SU-DHL-6 (cell line): ENCODE results near the gene PHAF1.

Experiments
- H2AFZ ChIP-seq: fragments of 200-600 bp; sonication (generic); 2 replicates; pipeline ENCODE4 v1.6.1; 2014; ENCODE audit warnings: low read depth, mild to moderate bottlenecking, moderate library complexity, mixed read lengths, antibody characterized with exemption, low read length; ENCODE audit not compliant: severe bottlenecking
- H3F3A ChIP-seq: fragments of 200-600 bp; shearing (Covaris generic); 2 replicates; pipeline ENCODE4 v1.6.0; 2016; ENCODE audit warnings: antibody characterized with exemption, mild to moderate bottlenecking; ENCODE audit not compliant: insufficient read depth
- H3K27ac ChIP-seq: fragments of 200-600 bp; sonication (generic); 2 replicates; pipeline ENCODE4 v1.5.1; 2016; ENCODE audit warnings: low read depth, mild to moderate bottlenecking, low read length, moderate library complexity, mixed read lengths
- H3K27me3 ChIP-seq: fragments of 200-600 bp; sonication (generic), shearing (Covaris generic); 2 replicates; pipeline ENCODE4 v1.6.0; 2014; ENCODE audit warnings: mild to moderate bottlenecking, low read length
- H3K36me3 ChIP-seq: fragments of 200-600 bp; sonication (generic); 2 replicates; pipeline ENCODE4 v1.6.1; 2014; ENCODE audit warnings: mild to moderate bottlenecking, low read length, mixed read lengths
- H3K4me2 ChIP-seq: fragments of 300-600, 200-600 bp; shearing (Covaris generic), sonication (generic); 2 replicates; pipeline ENCODE4 v1.6.0; 2014; ENCODE audit warnings: low read length, low read depth, mild to moderate bottlenecking; ENCODE audit not compliant: poor library complexity, severe bottlenecking
- H3K4me3 ChIP-seq: fragments of 200-600 bp; sonication (generic); 2 replicates; pipeline ENCODE4 v1.5.1; 2014; ENCODE audit warnings: antibody characterized with exemption, low read length, mild to moderate bottlenecking, mixed read lengths; ENCODE audit not compliant: insufficient read depth, poor library complexity, severe bottlenecking
- H3K79me2 ChIP-seq: fragments of 200-600 bp; sonication (generic); 2 replicates; pipeline ENCODE4 v1.6.1; 2014; ENCODE audit warnings: mild to moderate bottlenecking, low read length, moderate library complexity; ENCODE audit not compliant: insufficient read depth
- H3K9ac ChIP-seq: fragments of 200-600 bp; sonication (generic); 2 replicates; pipeline ENCODE4 v1.7.0; 2014; ENCODE audit warnings: mild to moderate bottlenecking, low read length
- H3K9me2 ChIP-seq: fragments of 200-600 bp; sonication (generic); replicated peaks from 2 replicates; pipeline ENCODE4 v1.6.1; 2014; ENCODE audit warnings: low read length; ENCODE audit not compliant: insufficient read depth
- H3K9me3 ChIP-seq: fragments of 200-600 bp; sonication (generic); 2 replicates; pipeline ENCODE4 v1.6.1; 2014; ENCODE audit warnings: low read length, mixed read lengths; ENCODE audit not compliant: insufficient read depth
- H4K20me1 ChIP-seq: fragments of 200-600 bp; sonication (generic); 2 replicates; pipeline ENCODE4 v1.6.1; 2014; ENCODE audit warnings: low read depth, mild to moderate bottlenecking, antibody characterized with exemption, low read length, moderate library complexity, mixed read lengths
- CTCF ChIP-seq: fragments of 200-600 bp; sonication (generic); IDR thresholded peaks from one replicate; pipeline ENCODE4 v1.5.1; 2017; ENCODE audit warnings: antibody characterized with exemption, mild to moderate bottlenecking, low read length, moderate library complexity; ENCODE audit not compliant: insufficient read depth, poor library complexity, severe bottlenecking
- EZH2phosphoT487 ChIP-seq: fragments of 200-600 bp; sonication (generic), shearing (Covaris generic); conservative IDR thresholded peaks from 2 replicates; pipeline ENCODE4 v1.6.1; 2018; ENCODE audit warnings: mild to moderate bottlenecking, antibody characterized with exemption, low read length, moderate library complexity, mixed read lengths

The PHAF1 gene

DNA sequence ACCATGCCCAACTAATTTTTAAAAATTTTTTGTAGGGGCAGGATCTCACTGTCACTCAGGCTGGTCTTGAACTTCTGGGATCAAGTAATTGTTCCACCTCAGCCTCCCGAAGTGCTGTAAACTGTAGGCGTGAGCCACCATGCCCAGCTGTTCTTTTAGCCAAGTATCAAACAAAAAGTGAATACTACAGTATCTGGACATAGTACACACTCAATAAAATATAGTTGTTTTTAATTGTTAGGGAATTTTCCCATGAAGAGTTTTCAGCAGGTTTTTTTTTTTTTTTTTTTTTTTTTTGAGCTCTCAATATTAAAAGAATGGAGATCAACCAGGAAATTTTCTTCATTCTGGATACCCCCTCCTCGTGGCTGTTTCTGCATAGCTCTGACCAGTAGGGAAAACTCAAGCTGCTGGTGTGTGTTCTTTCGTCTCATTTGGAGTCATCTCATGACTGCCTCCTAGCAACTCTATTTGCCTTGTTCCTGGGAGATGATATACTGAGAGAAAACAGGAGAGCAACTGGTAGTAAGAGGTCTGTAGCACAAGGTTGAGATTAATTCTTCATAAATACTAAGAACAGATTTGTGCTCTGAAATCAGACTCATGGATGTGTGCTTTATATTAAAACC lies 16.5 kb upstream of the PHAF1 start:
- no peak overlapping the region for H3K27ac ChIP-seq
- H3K4me3 ChIP-seq, result no peak overlapping the region
- H3K4me2 ChIP-seq, result no peak overlapping the region
- H3K9ac ChIP-seq, result no peak overlapping the region
- no peaks in the 10 kb centered on the region for H3K9me3 ChIP-seq
- peaks cover 7% of the 10 kb centered on the region; the same call in 1 of the 2 replicates for H3F3A ChIP-seq
- no peaks in the 10 kb centered on the region for H3K9me2 ChIP-seq
- peaks cover 24% of the 10 kb centered on the region for H3K79me2 ChIP-seq
- TF ChIP-seq EZH2phosphoT487 (no peak), CTCF (no peak)
- no peaks in the 10 kb centered on the region for H3K27me3 ChIP-seq
- no peaks in the 10 kb centered on the region; the same call in 1 of the 2 replicates for H4K20me1 ChIP-seq
- peaks cover 8% of the 10 kb centered on the region; the same call in 1 of the 2 replicates for H3K36me3 ChIP-seq
- no peak overlapping the region for H2AFZ ChIP-seq

GRCh38 chr16:67098599-67098998 lies 11.1 kb upstream of the PHAF1 start:
- H3K79me2 ChIP-seq, result peaks cover 11% of the 10 kb centered on the region; the same call in 1 of the 2 replicates
- H2AFZ ChIP-seq, result no peak overlapping the region
- no peaks in the 10 kb centered on the region; the same call in 1 of the 2 replicates for H4K20me1 ChIP-seq
- H3K36me3 ChIP-seq, result peaks cover 6% of the 10 kb centered on the region; the same call in 1 of the 2 replicates
- H3K9me3 ChIP-seq, result no peaks in the 10 kb centered on the region
- no peak overlapping the region for H3K27ac ChIP-seq
- H3K9me2 ChIP-seq, result no peaks in the 10 kb centered on the region
- H3F3A ChIP-seq, result 0 out of 2 replicates have a peak, but pooled peaks cover 8% of the 10 kb centered on the region
- no peaks in the 10 kb centered on the region for H3K27me3 ChIP-seq
- no peak for TF ChIP-seq EZH2phosphoT487
- no peak for TF ChIP-seq CTCF
- H3K4me3 ChIP-seq, result no peak overlapping the region
- H3K9ac ChIP-seq, result no peak overlapping the region
- no peak overlapping the region for H3K4me2 ChIP-seq

- H3K9me3 ChIP-seq, result no peaks in the 10 kb centered on the region
- H3K79me2 ChIP-seq, result no peaks in the 10 kb centered on the region
- H3K4me3 ChIP-seq, result no peak overlapping the region
- peaks cover 6% of the 10 kb centered on the region; the same call in 1 of the 2 replicates for H3K36me3 ChIP-seq
- TF ChIP-seq CTCF, result no peak
- H3K9me2 ChIP-seq, result no peaks in the 10 kb centered on the region
- H3K9ac ChIP-seq, result no peak overlapping the region
- no peak overlapping the region for H2AFZ ChIP-seq
- H3K4me2 ChIP-seq, result no peak overlapping the region
- H3F3A ChIP-seq, result 0 out of 2 replicates have a peak, but pooled peaks cover 8% of the 10 kb centered on the region
- H3K27ac ChIP-seq, result no peak overlapping the region
- H4K20me1 ChIP-seq, result no peaks in the 10 kb centered on the region
- no peaks in the 10 kb centered on the region for H3K27me3 ChIP-seq
Observed at GRCh38 chr16:67100569-67101310, 9.0 kb upstream of the PHAF1 start.
